Dedifferentiated amniotic fluid mesenchymal stem cell (primary cell): Measurements from ENCODE around the gene UBE4B.

Source experiments
- DNase-seq: peaks from one replicate; pipeline ENCODE4 v3.0.0-alpha.2; 2016; ENCODE audit errors: extremely low spot score

The UBE4B gene

DNA sequence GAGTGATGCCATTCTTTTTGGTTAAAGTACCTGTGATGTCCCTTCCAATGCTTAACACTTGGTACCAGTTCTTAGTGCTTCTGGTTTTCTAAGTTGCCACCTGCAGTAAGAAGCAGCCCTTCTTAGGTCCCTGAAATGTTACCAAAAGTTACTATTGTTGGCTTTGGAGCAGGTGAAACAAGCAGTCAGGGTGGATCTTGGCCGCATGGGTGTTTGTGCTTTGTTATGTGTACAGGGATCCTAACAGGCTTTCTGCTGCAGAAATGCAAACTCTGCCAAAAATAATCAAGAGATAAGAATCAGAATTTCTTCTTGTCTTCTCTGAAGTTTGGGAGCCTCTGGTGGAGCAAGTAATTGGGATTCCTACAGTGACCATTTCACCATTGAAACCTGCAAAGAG is 84.4 kb downstream of the UBE4B start:
- DNase-seq = no peak

DNA sequence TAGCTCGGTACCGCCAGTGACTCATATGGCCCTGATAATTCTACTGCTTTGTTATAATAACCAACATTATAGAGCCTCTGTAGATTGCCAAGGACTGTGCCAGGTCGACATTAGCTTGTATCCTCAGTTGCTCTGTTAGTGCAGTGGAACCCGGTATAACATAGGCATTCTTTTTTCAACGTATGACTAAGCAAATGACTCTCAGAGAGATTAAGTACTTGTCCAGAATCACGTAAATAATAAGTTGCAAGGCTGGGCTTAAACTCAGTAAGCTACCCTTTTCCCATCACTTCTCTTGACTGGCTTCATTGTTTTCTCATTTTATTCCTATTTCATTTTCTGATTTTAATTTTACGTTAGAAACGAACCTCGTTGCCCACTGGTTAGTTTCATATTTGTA is 85.1 kb downstream of the UBE4B start:
- no peak for DNase-seq

DNA sequence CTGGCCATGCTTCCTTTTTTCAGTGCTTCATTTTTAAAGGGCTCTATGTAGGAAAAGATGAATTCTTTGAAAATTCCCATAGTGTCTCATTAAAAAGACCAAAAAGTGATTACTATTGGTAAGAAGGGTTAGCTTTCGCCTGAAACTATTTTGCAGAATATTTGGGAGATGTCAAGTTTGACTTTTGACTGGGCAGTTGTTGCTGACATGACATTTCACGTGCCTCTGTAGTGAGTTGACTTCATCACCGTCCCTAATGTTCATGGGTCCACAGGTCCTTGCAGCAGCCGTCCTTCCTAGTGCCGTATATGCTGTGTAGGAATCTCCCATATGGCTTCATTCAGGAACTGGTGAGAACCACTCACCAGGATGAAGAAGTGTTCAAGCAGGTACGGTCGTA is 88.9 kb downstream of the UBE4B start:
- no peak for DNase-seq

DNA sequence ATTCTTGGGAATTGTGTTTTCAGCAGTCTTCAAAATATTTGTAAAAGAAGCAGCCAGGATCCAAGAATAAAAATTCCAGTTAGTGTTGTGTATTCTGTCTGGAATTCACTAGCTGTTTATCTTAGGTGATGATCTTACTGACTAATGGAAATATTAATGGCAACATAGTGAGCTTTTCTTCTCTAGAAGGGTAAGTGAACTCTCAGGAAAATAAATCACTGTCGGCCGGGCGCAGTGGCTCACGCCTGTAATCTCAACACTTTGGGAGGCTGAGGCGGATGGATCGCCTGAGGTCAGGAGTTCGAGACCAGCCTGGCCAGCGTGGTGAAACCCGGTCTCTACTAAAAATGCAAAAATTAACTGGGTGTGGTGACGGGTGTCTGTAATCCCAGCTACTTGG is 90.2 kb downstream of the UBE4B start:
- DNase-seq = no peak

DNA sequence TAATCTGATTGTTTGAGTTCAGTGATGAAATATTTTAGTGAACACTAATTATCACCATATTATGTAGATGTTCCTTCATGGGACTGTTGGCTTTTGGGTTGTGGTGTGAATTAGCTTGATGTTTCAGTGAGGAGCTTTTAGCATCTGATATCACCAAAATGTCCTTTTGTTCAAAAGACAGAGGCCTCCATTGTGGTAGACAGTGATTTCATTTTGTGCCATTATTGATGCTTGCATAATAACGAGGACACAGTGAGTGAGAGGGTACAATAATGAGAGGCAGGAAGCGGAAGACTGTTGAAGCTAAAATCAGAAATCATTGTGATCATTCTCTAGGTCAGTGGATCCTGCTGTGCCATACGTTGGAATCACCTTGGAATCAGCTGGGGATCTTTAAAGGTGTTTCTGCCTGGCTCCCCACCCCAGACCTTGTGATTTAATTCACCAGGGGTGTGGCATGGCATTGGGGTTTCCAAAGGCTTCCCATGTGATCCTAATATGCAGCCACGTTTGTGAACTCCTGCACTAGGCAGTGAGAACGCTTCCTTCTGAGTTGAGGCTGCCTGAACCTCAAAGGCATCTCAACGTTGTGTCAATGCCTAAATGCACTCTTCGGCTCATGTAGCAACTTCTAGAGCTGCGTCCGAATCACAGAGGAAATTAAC is 95.5 kb downstream of the UBE4B start:
- DNase-seq = no peak

DNA sequence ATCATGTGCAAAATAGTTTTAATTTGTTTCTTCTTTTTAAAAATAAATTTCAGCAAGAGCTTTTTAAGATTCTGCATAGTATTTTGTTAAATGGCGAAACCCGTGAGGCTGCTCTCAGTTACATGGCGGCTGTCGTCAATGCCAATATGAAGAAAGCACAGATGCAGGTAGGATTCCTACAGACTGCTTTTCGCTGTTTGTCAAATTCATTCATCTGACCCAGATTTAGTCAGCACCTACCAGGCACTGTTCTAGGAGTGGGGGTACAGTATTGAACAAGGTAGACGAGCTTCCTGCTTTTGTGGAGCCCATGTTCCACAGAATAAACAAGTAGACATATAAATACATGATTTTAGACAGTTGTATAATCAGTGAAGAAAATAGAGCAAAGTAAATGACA is 99.6 kb downstream of the UBE4B start:
- DNase-seq = no peak

DNA sequence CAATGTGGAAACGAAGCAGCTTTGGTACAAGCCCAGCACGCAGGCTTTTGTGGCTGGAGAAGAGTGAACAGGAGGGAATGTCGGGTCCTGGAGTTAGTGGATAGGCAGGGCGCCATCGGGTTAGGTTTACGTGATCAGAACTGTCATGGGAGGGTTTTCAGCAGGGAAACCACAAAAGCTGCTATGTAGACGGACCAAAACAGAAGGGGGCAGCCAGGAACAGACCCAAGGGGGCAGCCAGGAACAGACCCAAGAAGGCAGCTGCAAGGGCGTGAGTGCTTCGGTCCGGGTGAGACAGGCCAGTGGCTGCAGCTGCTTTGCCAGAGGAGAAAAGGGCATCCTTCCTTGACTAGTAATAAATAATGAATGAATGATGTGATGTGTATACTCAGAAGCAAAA is 100.1 kb downstream of the UBE4B start:
- DNase-seq = no peak

DNA sequence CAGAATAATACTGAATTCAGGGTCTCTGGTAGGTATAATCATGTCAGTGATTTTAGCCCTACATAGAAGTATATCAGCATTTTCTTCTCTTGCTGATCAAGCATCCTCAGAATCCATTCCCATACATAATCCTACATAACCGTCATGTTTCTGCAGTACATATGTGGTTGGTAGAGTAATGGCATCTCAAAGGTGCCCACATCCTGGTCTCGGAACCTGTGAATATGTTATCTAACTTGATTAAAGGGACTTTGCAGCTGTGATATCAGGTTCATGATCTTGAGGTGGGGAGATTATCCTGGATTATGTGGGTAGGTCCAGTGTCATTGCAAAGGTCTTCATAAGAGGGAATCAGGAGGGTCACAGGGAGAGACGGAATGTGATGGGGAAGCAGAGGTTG is 108.2 kb downstream of the UBE4B start:
- no peak for DNase-seq

DNA sequence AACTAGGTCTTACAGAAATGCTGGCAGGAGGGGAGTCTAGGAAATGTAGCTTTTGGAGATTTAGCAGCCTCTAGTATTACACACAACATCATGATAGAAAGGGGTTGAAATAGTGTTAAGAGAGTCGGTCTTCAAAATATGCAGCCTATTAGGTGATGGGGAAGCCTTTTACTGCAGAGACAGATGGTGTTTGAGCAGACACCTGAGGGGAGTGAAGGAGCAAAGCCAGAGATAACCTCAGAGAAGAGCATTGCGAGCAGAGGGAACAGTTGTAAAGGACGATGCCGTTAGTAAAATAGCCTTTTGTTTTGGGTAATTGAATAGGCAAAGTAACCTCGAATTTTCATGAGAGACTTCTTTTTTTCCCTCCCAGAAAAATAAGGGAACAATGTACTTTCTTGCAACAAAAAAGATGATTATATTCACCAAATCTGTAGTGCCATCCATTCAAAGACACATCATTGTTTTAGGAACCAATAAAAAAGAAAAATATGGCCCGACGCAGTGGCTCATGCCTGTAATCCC is 111.3 kb downstream of the UBE4B start:
- DNase-seq = no peak

DNA sequence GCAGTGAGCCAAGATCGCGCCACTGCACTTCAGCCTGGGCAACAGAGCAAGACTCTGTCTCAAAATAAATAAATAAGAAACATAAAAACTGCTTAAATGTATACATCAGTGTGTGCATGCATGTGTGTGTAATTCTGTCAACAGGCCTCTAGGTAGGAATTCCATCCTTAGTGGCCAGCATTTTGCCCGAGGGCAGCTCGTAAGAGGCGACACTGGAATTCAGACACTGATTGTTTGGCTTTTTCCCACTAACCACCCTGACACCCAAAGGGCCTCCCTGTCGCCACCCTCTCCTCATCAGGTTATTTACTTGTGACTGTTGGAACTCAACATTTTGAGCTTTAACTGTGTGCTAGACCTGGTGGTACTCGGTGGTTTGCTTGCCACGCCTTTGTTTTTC is 113.6 kb downstream of the UBE4B start:
- DNase-seq = no peak

DNA sequence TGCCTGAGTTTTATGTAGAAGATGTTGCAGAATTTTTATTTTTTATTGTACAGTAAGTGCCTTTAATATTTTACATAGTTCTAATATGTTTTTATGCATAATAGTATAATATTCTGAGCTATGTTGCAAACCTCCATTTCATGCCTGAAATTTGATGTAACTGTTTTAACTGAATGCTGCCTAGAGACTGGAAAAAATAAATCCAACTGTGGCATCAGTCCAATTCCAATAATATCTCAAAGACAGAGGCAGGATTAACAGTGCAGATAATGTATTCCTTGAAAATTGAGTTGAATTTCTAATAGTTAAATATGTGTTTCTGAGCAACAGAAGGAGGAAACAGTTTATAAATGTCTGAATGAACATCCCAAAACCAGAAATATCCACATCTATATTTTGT is 116.5 kb downstream of the UBE4B start:
- no peak for DNase-seq

DNA sequence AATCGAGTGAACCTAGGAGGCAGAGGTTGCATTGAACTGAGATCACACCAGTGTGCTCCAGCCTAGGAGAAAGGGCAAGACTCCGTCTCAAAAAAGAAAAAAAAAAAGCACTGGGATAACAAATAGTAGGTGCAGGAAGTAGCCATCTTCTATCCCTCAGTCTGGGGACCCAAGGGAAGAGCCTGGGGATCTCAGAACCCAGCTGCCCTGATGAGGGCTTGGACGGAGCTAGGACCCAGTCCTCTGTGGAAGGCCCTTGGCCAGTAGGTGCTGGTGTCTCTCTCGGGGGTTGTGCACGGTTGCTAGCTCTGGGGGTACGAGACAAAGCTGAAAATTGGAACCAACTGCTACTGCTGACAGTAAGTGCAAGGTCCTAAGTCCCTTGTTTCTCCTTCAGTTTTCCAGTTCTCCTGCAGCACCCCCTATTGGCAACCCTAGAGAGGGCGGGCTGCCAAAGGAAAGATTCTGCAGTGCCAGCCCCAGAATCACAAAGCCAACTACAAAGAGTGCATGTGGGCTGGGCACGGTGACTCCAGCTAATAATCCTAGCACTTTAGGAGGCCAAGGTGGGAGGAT is 120.0 kb downstream of the UBE4B start:
- DNase-seq = peak; percentile 28

DNA sequence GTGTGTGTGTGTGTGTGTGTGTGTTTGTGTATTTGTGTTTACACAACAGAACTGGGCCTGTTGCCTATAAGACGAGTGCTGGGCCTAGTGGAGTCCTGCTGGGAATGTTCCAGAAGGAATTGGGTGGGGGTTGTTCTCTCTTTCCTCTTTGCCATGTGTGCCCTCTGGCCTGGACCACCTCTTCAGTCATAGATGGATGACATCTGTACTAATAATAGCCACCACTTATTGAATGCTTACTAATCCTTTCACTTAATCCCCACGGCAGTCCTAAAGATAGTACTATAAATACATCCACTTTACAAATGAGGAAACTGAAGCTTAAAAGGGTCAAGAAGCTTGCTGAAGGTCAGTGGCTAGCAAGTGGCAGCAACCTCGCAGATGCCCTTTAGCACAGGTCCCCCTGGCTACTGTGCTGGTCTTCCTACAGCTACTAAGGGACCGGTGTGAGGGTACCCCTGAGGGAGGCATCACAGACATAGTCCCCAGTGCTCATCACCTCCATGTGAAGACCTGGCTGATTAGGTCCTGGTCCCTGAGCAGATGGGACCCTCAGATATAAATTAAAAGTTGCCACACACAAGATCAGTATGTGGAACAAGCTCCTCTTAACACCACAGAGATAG is 122.4 kb downstream of the UBE4B start:
- no peak for DNase-seq

DNA sequence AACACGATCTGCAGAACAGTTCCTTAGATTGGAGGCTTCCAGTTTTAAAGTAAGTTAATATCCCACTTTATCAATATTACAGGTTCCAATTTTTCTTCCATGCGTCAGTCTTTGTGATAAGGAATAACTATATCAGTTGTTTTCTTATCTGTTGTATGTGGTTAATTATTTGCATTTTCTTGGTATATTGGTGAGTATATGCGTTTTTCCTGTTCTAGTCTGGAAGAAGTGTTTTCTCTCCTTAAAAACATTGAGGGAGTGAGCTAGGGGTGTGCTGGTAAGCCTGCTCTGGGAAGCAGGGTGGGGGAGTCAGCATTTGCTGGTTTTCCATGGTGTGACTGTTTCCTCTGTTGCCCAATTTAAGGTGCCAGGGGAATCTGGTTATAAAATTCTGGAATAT is 127.4 kb downstream of the UBE4B start:
- DNase-seq = no peak

DNA sequence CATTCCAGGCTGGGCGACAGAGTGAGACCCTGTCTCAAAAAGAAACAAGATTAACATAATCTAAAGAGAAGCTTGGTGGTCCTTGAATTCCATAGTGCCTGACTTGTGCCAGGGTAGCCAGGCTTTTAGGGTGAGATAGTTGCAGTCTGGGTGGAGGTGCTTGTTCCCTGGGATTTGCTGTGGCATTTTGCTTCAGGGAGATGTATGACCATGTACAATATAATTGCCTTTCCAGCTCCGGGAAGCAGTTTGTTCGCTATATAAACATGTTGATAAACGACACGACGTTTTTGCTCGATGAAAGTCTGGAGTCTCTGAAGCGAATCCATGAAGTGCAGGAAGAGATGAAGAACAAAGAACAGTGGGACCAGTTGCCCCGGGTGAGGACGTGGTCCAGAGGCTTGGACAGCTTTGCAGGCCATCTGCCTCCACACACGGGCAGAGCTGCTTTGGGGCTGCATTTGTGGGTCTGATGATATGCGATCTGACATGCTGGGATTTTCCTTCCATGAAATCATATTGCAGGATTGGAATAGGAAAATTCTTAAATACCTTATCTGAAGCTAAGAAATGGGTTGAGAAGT is 128.2 kb downstream of the UBE4B start:
- DNase-seq = no peak

DNA sequence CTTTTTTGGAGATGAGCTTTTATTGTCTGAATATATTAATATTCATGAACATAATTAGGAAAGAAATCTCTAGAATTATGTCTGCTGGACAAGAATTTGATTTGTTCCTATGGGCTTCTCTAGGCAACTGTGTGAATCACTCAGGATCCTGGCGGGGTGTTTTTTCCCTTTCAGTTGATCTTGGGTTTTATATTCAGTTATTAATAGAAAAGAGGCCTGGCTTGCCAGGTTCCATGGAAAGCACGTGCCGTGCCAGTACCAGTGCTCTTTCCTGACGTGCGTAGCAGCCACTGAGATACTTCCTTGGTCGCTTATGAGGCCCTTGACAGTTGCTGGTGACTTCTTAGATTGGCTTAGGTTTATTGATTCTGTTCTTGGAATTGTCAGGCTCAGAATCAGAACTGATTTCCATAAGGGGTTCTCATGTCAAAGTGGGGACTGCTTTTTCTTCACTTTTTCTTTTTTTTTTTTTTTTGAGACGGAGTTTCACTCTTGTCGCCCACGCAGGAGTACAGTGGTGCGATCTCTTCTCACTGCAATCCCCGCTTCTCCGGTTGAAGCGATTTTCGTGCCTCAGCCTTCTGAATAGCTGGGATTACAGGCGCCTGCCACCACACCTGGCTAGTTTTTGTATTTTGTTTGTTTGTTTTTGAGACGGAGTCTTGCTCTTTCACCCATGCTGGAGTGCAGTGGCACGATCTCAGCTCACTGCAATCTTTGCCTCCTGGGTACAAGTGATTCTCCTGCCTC is 129.0 kb downstream of the UBE4B start:
- no peak for DNase-seq

DNA sequence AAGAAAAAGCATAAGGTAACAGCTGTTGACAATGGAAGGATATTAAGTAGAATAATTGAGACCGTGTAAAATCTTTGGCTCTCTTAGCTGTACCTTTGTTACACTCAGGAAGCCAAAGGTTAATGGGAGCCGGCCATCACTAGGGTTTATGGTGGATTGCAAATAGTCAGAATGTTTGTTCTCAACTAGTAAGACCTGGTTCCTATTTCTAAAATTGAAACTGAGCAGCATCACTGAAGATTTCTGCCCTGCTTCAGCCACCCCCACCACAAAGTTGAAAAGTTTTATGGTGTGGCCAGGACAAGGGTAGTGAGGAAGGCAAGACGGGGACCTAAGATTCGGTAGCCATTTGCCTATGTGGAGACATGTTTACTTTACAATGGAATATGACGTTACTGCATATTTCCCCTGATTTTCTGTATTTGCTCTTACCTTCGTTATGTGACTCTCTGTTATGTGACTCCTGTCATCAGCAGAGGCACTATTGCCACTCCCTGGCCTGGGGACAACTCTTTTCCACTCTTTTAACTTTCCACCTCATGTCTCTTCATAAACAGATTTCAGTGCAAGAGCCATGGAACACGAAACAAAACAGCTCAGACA is 136.3 kb downstream of the UBE4B start:
- DNase-seq = no peak

DNA sequence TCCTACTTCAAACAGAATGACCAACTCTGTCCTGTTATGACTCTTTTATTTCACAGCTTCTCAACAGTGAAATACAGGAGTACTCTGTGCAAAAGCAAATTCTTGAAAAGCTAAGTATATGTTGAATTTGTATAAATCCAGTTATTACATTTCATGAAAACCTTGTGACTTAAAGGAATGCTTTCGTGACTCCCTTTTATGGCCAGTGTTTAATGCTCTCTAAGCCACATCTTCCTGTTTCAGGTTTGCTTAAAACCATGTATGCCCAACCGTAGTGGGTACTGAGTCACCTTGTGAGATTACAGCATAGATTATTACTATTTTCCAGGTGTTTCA is 137.4 kb downstream of the UBE4B start:
- DNase-seq = no peak

DNA sequence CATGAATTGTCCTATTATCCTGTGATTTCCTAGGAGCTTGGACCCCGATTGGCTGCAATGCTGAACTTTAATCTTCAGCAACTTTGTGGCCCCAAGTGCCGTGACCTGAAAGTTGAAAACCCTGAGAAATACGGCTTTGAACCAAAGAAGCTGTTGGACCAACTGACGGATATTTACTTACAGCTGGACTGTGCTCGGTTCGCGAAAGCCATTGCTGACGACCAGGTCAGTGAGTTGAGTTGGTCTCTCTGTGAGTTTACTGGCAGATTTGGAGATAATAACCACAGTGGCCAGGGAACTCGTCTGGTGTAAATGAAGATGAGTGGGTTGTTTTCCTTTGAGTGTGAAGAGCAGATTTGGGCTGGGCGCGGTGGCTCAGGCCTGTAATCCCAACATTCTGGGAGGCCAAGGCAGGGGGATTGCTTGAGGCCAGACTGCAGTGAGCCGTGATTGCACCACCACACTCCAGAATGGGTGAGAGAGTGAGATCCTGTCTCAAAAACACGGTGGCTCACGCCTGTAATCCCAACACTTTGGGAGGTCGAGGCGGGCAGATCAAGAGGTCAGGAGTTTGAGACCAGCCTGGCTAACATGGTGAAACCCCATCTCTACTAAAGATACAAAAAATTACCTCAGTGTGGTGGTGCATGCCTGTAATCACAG is 138.5 kb downstream of the UBE4B start:
- DNase-seq = no peak

DNA sequence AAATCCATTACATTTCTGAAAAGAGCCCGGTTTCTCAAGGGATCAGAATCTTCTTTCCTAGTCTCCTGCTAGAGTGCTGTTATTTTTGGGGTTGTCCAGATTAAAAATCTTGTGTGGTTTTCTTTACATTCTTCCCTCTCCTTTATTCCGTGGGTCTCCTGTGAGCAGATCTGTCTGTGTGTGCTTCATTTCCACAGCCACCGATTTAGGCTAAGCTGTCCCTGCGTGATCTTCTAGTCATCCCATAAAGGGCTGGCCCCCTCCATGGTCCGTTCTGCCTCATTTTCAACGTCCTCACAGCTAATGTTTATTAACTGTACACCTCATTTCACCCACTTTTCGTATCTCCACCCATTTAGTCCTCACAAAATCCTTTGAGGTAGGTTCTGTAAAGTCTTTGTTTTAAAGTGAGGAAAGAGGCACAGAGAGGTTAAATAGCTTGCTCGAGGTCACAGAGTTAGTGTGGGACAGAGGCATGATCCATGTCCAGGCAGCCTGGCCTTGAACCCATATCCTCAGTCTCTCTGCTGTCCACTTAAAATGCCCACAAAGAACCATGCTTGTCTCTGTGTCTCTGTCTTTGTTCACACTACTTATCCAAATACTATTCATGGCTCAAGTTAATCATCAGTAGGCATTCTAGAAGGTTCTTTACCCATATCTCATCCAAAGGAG is 139.4 kb downstream of the UBE4B start:
- DNase-seq = no peak

DNA sequence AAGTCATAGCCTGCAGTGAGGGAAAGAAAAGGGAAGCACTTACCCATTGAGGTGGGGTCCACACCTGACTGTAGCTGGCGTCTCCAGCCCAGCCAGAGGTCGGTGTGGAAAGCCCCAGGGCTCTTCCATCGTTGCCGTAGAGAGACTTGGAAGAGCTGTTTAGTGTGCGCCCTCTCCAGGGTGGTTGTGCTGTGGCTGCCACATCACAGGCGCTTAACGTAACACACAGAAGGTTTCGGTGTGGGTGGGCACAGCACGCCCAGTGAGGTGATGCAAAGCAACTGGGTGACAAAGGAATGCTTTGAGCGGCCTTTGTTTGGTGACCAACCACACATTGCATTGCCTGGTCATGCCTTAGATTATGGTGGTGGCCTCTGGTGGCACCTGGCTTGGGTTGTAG is 140.8 kb downstream of the UBE4B start:
- no peak for DNase-seq
